Mammary epithelial cell (primary cell): ENCODE results near the gene LZTR1.

Experiments used
- EZH2 ChIP-seq: IDR thresholded peaks from 2 replicates; pipeline ENCODE4 v1.6.1; 2012; ENCODE audit warnings: low read length, inconsistent platforms, borderline replicate concordance
- TF ChIP-seq, protein P1 (sequence below), 2 donors: IDR thresholded peaks in 1 of 2; conservative IDR thresholded peaks in 1 of 2; 2 replicates each; pipeline ENCODE4 v1.5.1; 2011 to 2012; ENCODE audit warnings: inconsistent platforms in 2 of 2, low read length in 2 of 2, mild to moderate bottlenecking in 2 of 2, control low read depth in 1 of 2, low read depth in 1 of 2; ENCODE audit not compliant: insufficient read depth in 1 of 2; ENCODE audit errors: extremely low read depth in 1 of 2

DNA sequence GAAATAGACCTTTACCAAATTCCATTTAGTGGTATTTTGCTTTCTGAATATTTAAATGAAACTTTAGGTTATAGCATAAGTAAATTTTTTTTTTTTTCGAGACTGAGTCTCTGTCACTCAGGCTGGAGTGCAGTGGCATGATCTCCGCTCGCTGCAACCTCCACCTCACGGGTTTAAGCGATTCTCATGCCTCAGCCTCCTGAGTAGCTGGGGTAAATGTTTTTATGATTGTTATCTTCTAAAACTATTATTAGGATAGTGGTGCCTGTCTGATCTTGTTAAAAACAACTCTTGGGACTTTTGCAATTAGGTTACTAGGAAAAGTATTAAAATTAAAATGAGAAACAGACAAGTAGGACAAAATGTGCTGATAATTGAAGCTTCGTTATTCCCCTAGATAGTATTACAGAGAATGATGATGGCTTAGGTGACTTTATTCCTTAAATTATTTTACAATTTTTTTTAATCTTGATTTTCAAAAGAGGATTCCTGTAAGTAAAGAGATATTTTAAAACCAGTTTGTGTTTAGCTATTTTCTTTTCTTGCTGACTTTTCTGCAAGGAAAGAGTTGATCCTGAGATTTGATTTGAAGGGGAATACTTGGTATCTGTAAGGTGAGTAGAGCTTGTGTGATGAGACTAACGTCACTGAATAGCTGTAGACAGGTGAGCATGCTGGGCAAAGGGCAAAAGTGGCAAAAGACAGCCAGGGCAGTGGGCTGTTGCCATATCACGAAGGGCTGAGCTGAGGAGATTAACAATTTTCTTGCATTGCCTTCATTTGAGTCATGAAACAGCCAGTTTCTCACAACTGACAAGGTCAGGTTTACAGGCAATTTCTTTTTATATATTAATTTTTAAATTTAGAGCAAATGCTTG, 44.1 kb upstream of the LZTR1 start:
- no peak for TF ChIP-seq EZH2
- TF ChIP-seq, protein P1, sequence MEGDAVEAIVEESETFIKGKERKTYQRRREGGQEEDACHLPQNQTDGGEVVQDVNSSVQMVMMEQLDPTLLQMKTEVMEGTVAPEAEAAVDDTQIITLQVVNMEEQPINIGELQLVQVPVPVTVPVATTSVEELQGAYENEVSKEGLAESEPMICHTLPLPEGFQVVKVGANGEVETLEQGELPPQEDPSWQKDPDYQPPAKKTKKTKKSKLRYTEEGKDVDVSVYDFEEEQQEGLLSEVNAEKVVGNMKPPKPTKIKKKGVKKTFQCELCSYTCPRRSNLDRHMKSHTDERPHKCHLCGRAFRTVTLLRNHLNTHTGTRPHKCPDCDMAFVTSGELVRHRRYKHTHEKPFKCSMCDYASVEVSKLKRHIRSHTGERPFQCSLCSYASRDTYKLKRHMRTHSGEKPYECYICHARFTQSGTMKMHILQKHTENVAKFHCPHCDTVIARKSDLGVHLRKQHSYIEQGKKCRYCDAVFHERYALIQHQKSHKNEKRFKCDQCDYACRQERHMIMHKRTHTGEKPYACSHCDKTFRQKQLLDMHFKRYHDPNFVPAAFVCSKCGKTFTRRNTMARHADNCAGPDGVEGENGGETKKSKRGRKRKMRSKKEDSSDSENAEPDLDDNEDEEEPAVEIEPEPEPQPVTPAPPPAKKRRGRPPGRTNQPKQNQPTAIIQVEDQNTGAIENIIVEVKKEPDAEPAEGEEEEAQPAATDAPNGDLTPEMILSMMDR (conservative IDR thresholded peaks at IDR 0.05 in 1 of 2, IDR thresholded peaks at IDR 0.05 in 1 of 2; ENCODE audit: extremely low read depth in 1 of 2, insufficient read depth in 1 of 2, low read depth in 1 of 2, low read length in 2 of 2): no peak
